GM21786 (cell line): ENCODE measurements around the gene CCDC24.

ENCODE experiments used
- ATAC-seq: cut with Tn5 transposase; IDR thresholded peaks from one replicate; pipeline ENCODE4 v1.9.1; 2021; ENCODE audit not compliant: unreplicated experiment

Gene CCDC24

DNA sequence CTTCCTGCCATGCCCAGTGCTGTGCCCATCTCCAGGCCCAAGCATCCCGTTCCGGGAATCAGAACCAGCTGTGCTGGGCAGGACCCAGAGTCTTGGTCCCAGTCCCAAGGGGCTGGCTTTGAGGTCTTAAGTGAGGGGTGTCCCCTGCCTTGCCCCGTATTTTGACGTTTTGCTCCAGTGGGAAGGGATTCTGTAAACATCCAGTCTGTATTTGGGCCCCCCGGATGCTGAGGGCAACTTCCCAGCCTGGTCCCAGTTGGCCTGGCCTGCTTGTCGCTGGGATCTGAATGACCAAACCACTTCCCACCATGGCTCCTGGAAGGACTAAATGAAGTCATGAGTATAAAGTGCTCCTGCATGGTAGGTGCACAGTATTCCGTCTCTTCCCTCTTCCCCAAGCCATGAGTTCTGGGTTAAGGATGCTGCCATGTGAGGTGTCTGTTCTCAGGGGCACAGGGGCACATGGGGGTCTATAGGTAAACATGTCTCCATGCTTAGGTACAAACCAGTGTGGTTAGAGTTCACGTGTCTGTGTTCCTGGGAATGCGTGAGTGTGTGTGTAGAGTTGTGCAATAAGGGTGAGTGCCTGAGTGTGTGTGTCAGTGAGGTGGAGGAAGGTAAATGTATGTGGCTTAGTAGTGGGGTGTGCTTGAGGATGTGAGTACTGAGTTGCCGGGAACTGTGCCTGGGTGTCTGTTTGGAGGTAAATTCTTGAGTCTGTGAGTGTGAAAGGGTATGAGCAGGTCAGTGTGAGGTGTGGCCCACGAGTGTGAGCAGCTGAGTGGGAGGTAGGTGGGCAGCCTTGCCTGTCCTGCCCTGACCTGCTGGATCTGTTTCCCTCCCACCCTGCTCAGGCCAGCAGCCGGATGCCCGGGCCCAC lies 10.9 kb upstream of the CCDC24 start:
- ATAC-seq: no peak

DNA sequence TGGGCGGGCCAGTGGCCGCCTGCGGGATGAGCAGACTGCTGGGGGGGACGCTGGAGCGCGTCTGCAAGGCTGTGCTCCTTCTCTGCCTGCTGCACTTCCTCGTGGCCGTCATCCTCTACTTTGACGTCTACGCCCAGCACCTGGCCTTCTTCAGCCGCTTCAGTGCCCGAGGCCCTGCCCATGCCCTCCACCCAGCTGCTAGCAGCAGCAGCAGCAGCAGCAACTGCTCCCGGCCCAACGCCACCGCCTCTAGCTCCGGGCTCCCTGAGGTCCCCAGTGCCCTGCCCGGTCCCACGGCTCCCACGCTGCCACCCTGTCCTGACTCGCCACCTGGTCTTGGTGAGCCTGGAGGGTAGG lies 10.3 kb upstream of the CCDC24 start:
- ATAC-seq: no peak

DNA sequence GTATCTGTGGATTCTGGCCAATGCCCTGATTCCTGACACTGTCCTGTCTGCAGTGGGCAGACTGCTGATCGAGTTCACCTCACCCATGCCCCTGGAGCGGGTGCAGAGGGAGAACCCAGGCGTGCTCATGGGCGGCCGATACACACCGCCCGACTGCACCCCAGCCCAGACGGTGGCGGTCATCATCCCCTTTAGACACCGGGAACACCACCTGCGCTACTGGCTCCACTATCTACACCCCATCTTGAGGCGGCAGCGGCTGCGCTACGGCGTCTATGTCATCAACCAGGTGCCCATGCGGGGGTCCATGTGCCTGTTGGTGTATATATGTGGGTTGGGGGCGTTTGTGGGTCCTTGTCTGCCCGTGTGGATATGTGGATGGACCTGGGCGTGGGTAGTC lies 9.8 kb upstream of the CCDC24 start:
- no peak for ATAC-seq

- no peak for ATAC-seq
These were observed 9.2 kb upstream of the CCDC24 start for GRCh38 chr1:43982241-43982640.

- ATAC-seq: no peak
These were observed 8.6 kb upstream of the CCDC24 start for GRCh38 chr1:43982808-43983207.

- no peak for ATAC-seq
These were observed 8.0 kb upstream of the CCDC24 start for GRCh38 chr1:43983253-43983899.

GRCh38 chr1:43984855-43985254 lies 6.5 kb upstream of the CCDC24 start:
- no peak for ATAC-seq

GRCh38 chr1:43985984-43986595 lies 5.3 kb upstream of the CCDC24 start:
- no peak for ATAC-seq

GRCh38 chr1:43986712-43987111 lies 4.7 kb upstream of the CCDC24 start:
- no peak for ATAC-seq

- ATAC-seq: no peak
These were observed 4.1 kb upstream of the CCDC24 start for GRCh38 chr1:43987159-43987902.

DNA sequence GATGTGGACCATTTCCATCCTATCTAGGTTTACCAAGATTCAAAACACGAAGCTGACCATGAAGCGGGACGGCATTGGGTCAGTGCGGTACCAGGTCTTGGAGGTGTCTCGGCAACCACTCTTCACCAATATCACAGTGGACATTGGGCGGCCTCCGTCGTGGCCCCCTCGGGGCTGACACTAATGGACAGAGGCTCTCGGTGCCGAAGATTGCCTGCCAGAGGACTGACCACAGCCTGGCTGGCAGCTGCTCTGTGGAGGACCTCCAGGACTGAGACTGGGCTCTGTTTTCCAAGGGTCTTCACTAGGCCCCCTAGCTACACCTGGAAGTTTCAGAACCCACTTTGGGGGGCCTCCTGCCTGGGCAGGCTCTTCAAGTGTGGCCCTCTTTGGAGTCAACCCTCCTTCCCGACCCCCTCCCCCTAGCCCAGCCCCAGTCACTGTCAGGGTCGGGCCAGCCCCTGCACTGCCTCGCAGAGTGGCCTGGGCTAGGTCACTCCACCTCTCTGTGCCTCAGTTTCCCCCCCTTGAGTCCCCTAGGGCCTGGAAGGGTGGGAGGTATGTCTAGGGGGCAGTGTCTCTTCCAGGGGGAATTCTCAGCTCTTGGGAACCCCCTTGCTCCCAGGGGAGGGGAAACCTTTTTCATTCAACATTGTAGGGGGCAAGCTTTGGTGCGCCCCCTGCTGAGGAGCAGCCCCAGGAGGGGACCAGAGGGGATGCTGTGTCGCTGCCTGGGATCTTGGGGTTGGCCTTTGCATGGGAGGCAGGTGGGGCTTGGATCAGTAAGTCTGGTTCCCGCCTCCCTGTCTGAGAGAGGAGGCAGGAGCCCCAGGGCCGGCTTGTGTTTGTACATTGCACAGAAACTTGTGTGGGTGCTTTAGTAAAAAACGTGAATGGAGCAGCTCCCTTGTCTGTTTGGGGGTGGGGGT lies 864 bp upstream of the CCDC24 start:
- ATAC-seq: no peak

DNA sequence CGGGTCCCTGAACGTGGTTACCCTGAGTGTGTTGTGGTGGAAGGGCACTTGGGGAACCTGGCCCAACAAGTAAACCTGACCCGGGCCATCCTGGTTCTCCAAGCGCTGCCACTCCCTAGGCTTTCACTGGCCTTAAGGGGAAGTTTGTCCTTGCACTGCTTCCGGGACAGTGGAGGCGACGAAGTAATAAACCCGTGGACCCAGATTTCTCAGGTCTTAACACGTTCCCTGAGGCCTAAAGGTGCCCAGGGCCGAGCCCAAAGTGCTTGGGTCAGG lies 261 bp upstream of the CCDC24 start:
- no peak for ATAC-seq

- ATAC-seq: no peak
These were observed 1.0 kb downstream of the CCDC24 start for GRCh38 chr1:43992232-43992995.

DNA sequence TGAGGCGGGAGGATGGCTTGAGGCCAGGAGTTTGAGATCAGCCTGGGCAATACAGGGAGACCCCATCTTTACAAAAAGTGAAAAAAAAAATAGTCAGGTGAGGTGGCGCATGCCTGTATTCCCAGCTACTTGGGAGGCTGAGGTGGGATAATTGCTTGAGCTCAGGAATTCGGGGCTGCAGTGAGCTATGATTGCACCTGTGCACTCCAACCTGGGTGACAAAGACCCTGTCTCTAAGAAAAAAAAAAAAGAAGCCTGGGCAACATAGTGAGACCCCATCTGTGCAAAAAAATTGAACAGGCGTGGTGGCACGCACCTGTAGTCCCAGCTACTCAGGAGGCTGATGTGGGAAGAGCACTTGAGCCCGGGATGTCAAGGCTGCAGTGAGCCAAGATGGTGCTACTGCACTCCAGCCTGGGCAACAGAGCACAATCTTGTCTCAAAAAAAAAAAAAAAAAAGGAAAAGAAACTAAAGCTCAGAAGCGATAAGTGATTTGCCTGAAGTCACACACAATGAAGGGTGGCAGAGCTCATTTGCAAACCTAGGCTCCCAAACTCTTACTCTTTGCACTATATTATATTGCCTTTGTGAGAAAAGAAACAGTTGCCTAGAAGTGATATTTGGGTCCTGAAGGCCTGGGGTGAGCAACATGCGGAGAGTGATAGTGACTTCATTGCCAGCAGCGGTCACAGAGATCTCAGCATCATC lies 2.0 kb downstream of the CCDC24 start:
- ATAC-seq: no peak

- no peak for ATAC-seq
These were observed 2.7 kb downstream of the CCDC24 start for GRCh38 chr1:43994071-43994470.

- no peak for ATAC-seq
These were observed 3.7 kb downstream of the CCDC24 start for GRCh38 chr1:43994794-43995790.

GRCh38 chr1:43995984-43996732 lies 4.8 kb downstream of the CCDC24 start:
- ATAC-seq: no peak
